Fibroblast of lung (primary cell): Measurements from ENCODE around the gene VPS51.

Experiments used
- CTCF ChIP-seq, 2 donors: IDR thresholded peaks in 1 of 2; conservative IDR thresholded peaks in 1 of 2; 1 replicate in 1 of 2; 2 replicates in 1 of 2; pipeline ENCODE4 v1.5.1; 2011 to 2012; ENCODE audit warnings: low read length in 2 of 2, control low read depth in 1 of 2, inconsistent platforms in 1 of 2, low read depth in 1 of 2, mild to moderate bottlenecking in 1 of 2
- EZH2 ChIP-seq: IDR thresholded peaks from 2 replicates; pipeline ENCODE4 v1.5.1; 2012; ENCODE audit warnings: low read length, control low read depth, mild to moderate bottlenecking; ENCODE audit errors: missing control alignments

GRCh38 chr11:65059523-65059922 lies 36.5 kb upstream of the VPS51 start:
- TF ChIP-seq CTCF (conservative IDR thresholded peaks at IDR 0.05 in 1 of 2, IDR thresholded peaks at IDR 0.05 in 1 of 2; ENCODE audit: low read depth in 1 of 2, low read length in 2 of 2) = no peak
- no peak for TF ChIP-seq EZH2
